SK-N-SH (cell line): Measurements from ENCODE around the gene TMEM87B. TPM values are rescaled to one million over a fixed set of nuclear protein-coding genes. Genes with fewer than 3 reads are reported as not detected.

Source experiments
- CTCF ChIA-PET: fragments of 300-600, 350-600 bp; formaldehyde crosslinking; extraction: SDS; loops from one replicate; lab custom pipeline; 2021; lab: Yijun Ruan, JAX
- POLR2A ChIA-PET: fragments of 350-600 bp; sonication (Branson Sonifier 250); formaldehyde crosslinking; extraction: SDS; loops from one replicate; lab custom pipeline; 2020; ENCODE audit warnings: antibody characterized with exemption, inconsistent platforms; lab: Yijun Ruan, JAX
- DNase-seq: peaks from one replicate; pipeline ENCODE4 v3.0.0; 2012
- H2AFZ ChIP-seq: fragments of 200-600 bp; sonication (generic); 2 replicates; pipeline ENCODE4 v1.8.1; 2016; ENCODE audit warnings: antibody characterized with exemption, mild to moderate bottlenecking, low read depth
- H3F3A ChIP-seq: fragments of 200-600 bp; sonication (generic); replicated peaks from 2 replicates; pipeline ENCODE3; 2016; ENCODE audit warnings: antibody characterized with exemption, mild to moderate bottlenecking; ENCODE audit not compliant: insufficient read depth
- H3K27ac ChIP-seq, 2 experiments: fragments of 200-500 bp in 1 of 2; fragments of 200-600 bp in 1 of 2; sonication (Bioruptor generic) in 1 of 2; sonication (generic), shearing (Covaris generic) in 1 of 2; 2 replicates each; pipeline versions ENCODE4 v1.5.1 to v1.6.1; 2014 to 2016; ENCODE audit warnings: low read depth in 2 of 2, inconsistent platforms in 1 of 2, low read length in 1 of 2, mild to moderate bottlenecking in 1 of 2, mixed read lengths in 1 of 2
- H3K27me3 ChIP-seq: fragments of 200-600 bp; sonication (generic), shearing (Covaris generic); 2 replicates; pipeline ENCODE4 v1.6.1; 2016; ENCODE audit warnings: mixed run types; ENCODE audit not compliant: insufficient read depth
- H3K36me3 ChIP-seq, 2 experiments: fragments of 200-500 bp in 1 of 2; fragments of 200-600 bp in 1 of 2; sonication (Bioruptor generic) in 1 of 2; sonication (generic) in 1 of 2; replicated peaks in 1 of 2; 2 replicates each; pipeline versions ENCODE3 to v1.5.1; 2014 to 2016; ENCODE audit warnings: low read length in 1 of 2, mild to moderate bottlenecking in 1 of 2; ENCODE audit not compliant: insufficient read depth in 2 of 2, control insufficient read depth in 1 of 2
- H3K4me1 ChIP-seq, 2 experiments: fragments of 200-500 bp in 1 of 2; fragments of 200-600 bp in 1 of 2; sonication (Bioruptor generic) in 1 of 2; sonication (generic), shearing (Covaris generic) in 1 of 2; 2 replicates each; pipeline versions ENCODE4 v1.5.1 to v1.6.1; 2014 to 2016; ENCODE audit warnings: low read depth in 1 of 2, low read length in 1 of 2, mixed run types in 1 of 2; ENCODE audit not compliant: insufficient read depth in 2 of 2, control insufficient read depth in 1 of 2
- H3K4me2 ChIP-seq: fragments of 200-600 bp; sonication (generic), shearing (Covaris generic); 2 replicates; pipeline ENCODE4 v1.6.1; 2017; ENCODE audit warnings: mixed run types
- H3K4me3 ChIP-seq, 2 experiments: fragments of 200-500 bp in 1 of 2; fragments of 200-600 bp in 1 of 2; sonication (Bioruptor generic) in 1 of 2; sonication (generic), shearing (Covaris generic) in 1 of 2; 2 replicates each; pipeline versions ENCODE4 v1.5.1 to v1.8.1; 2014 to 2016; ENCODE audit warnings: low read depth in 2 of 2, inconsistent platforms in 1 of 2, low read length in 1 of 2, mild to moderate bottlenecking in 1 of 2, mixed read lengths in 1 of 2, moderate library complexity in 1 of 2
- H3K79me2 ChIP-seq: fragments of 200-600 bp; sonication (generic); 2 replicates; pipeline ENCODE4 v1.8.1; 2017; ENCODE audit warnings: mild to moderate bottlenecking; ENCODE audit not compliant: insufficient read depth
- H3K9ac ChIP-seq: fragments of 200-600 bp; sonication (generic); 2 replicates; pipeline ENCODE4 v1.6.1; 2017; ENCODE audit warnings: mixed run types
- H3K9me2 ChIP-seq: fragments of 200-600 bp; sonication (generic); 2 replicates; pipeline ENCODE4 v1.6.1; 2017; ENCODE audit warnings: mixed run types
- H3K9me3 ChIP-seq: fragments of 200-600 bp; sonication (generic); 2 replicates; pipeline ENCODE4 v1.6.1; 2017; ENCODE audit warnings: mixed run types, mild to moderate bottlenecking, moderate library complexity
- H4K20me1 ChIP-seq: fragments of 200-600 bp; sonication (generic); 2 replicates; pipeline ENCODE4 v1.6.1; 2017; ENCODE audit warnings: mild to moderate bottlenecking, mixed run types; ENCODE audit not compliant: insufficient read depth
- CTCF ChIP-seq: fragments of 200-600 bp; sonication (generic); IDR thresholded peaks from 2 replicates; pipeline ENCODE4 v1.6.1; 2017; ENCODE audit warnings: antibody characterized with exemption, mild to moderate bottlenecking, moderate library complexity
- ELF1 ChIP-seq: IDR thresholded peaks from 2 replicates; pipeline ENCODE4 v1.4.0; 2012
- NFIC ChIP-seq: IDR thresholded peaks from 2 replicates; pipeline ENCODE4 v1.4.0; 2012; ENCODE audit warnings: borderline replicate concordance
- NRF1 ChIP-seq: IDR thresholded peaks from 2 replicates; pipeline ENCODE4 v1.6.1; 2012; ENCODE audit warnings: low read depth, mild to moderate bottlenecking, low read length
- PBX3 ChIP-seq: IDR thresholded peaks from 2 replicates; pipeline ENCODE4; 2012
- POLR2AphosphoS5 ChIP-seq: IDR thresholded peaks from 2 replicates; pipeline ENCODE4 v1.6.1; 2012; ENCODE audit warnings: low read depth, low read length
- RAD21 ChIP-seq: IDR thresholded peaks from 2 replicates; pipeline ENCODE4 v1.6.1; 2012; ENCODE audit warnings: mild to moderate bottlenecking, low read length
- RCOR1 ChIP-seq: fragments of 150-350 bp; IDR thresholded peaks from 2 replicates; pipeline ENCODE4 v1.6.1; 2017; ENCODE audit warnings: antibody characterized with exemption, low read length
- REST ChIP-seq: IDR thresholded peaks from 2 replicates; pipeline ENCODE4 v1.6.1; 2012; ENCODE audit warnings: mild to moderate bottlenecking, low read depth, low read length, moderate library complexity
- SIN3A ChIP-seq: IDR thresholded peaks from 2 replicates; pipeline ENCODE4 v1.6.1; 2012; ENCODE audit warnings: low read depth, mild to moderate bottlenecking, low read length, moderate library complexity, borderline replicate concordance
- SMC3 ChIP-seq: IDR thresholded peaks from 2 replicates; pipeline ENCODE4 v1.6.1; 2012; ENCODE audit warnings: low read depth, low read length, improper control_type of control experiment
- TAF1 ChIP-seq: IDR thresholded peaks from 2 replicates; pipeline ENCODE4 v1.6.1; 2012; ENCODE audit warnings: low read depth, mild to moderate bottlenecking, low read length, moderate library complexity, borderline replicate concordance
- TEAD4 ChIP-seq: IDR thresholded peaks from 2 replicates; pipeline ENCODE4 v1.4.0; 2012; ENCODE audit warnings: mild to moderate bottlenecking, borderline replicate concordance; ENCODE audit not compliant: insufficient read depth
- USF1 ChIP-seq: IDR thresholded peaks from 2 replicates; pipeline ENCODE4 v1.4.0; 2012; ENCODE audit warnings: low read depth, borderline replicate concordance
- USF2 ChIP-seq: fragments of 150-350 bp; IDR thresholded peaks from 2 replicates; pipeline ENCODE4 v1.6.1; 2017; ENCODE audit warnings: antibody characterized with exemption, low read length, low read depth, borderline replicate concordance
- WGBS: methylation state at CpG from one replicate; pipeline ENCODE4 v1.1.6; 2017; ENCODE audit warnings: low lambda C conversion rate; 5-methylcytosine and 5-hydroxymethylcytosine counted together
- polyA plus RNA-seq, 3 experiments: library from polyadenylated mRNA; depleted of rRNA; stranded (reverse); fragments of >200 nt; gene quantifications; 2 replicates each; pipeline ENCODE4 v1.2.3, GENCODE V29; 2012

TMEM87B gene
- polyA plus RNA-seq, 1 of the 3 experiments (the other 2 are of a cell fraction), result 7.9 TPM

- DNase-seq, result no peak
- no peak overlapping the region for H2AFZ ChIP-seq
- H3K4me1 ChIP-seq, result peaks cover 0 to 19% of the 10 kb centered on the region in 2 experiments; a peak in 2 of 4 replicates
- no peak overlapping the region for H3K4me2 ChIP-seq
- no peaks in the 10 kb centered on the region for H3K36me3 ChIP-seq
- ChIA-PET POLR2A (no interaction called here), CTCF (no interaction called here)
- no peaks in the 10 kb centered on the region for H3K9me2 ChIP-seq
- no peaks in the 10 kb centered on the region for H3K9me3 ChIP-seq
- peaks cover 3% of the 10 kb centered on the region for H3F3A ChIP-seq
- 90% methylated on average over 4 of the region's 5 CpGs for WGBS
- H3K9ac ChIP-seq, result no peak overlapping the region
- H3K27me3 ChIP-seq, result no peaks in the 10 kb centered on the region
- no peaks in the 10 kb centered on the region for H4K20me1 ChIP-seq
- no peak overlapping the region for H3K27ac ChIP-seq
- H3K79me2 ChIP-seq, result no peaks in the 10 kb centered on the region
- no peak overlapping the region for H3K4me3 ChIP-seq
- TF ChIP-seq USF2 (no peak), PBX3 (no peak), TAF1 (no peak), SMC3 (no peak), POLR2AphosphoS5 (no peak), NRF1 (no peak), TEAD4 (no peak), RAD21 (no peak), NFIC (no peak), ELF1 (no peak)
Measured at GRCh38 chr2:112023707-112024106, 31.4 kb upstream of the TMEM87B start.

- peaks cover 0 to 19% of the 10 kb centered on the region in 2 experiments; a peak in 2 of 4 replicates for H3K4me1 ChIP-seq
- H3K4me2 ChIP-seq, result no peak overlapping the region
- no peaks in the 10 kb centered on the region for H3K36me3 ChIP-seq
- H3K79me2 ChIP-seq, result no peaks in the 10 kb centered on the region
- CTCF ChIA-PET, result no interaction called here
- H3K4me3 ChIP-seq, result no peak overlapping the region
- POLR2A ChIA-PET, result no interaction called here
- H3K27me3 ChIP-seq, result no peaks in the 10 kb centered on the region
- H3K9me3 ChIP-seq, result no peaks in the 10 kb centered on the region
- H2AFZ ChIP-seq, result no peak overlapping the region
- no peaks in the 10 kb centered on the region for H3K9me2 ChIP-seq
- 76% methylated on average over 8 of the region's 9 CpGs for WGBS
- no peak overlapping the region for H3K9ac ChIP-seq
- no peak overlapping the region for H3K27ac ChIP-seq
- TF ChIP-seq USF2 (no peak), POLR2AphosphoS5 (no peak), CTCF (no peak), RCOR1 (no peak), USF1 (no peak), SIN3A (no peak), REST (no peak)
- peaks cover 7% of the 10 kb centered on the region for H3F3A ChIP-seq
- no peaks in the 10 kb centered on the region for H4K20me1 ChIP-seq
- no peak for DNase-seq
Measured at GRCh38 chr2:112024231-112024630, 30.8 kb upstream of the TMEM87B start.
